Vagina (tissue), 2 donors: ENCODE data around the gene C10orf105.

Source experiments
- POLR2AphosphoS5 ChIP-seq, 2 donors: sonication (generic); formaldehyde crosslinking; IDR thresholded peaks; one replicate each; pipeline ENCODE4 v1.9.0; 2017; ENCODE audit warnings: antibody characterized with exemption in 2 of 2, mild to moderate bottlenecking in 2 of 2, low read depth in 1 of 2; ENCODE audit not compliant: insufficient read depth in 1 of 2
- TF ChIP-seq, protein P1 (sequence below), 3 experiments: fragments of 450-650 bp in 2 of 3; fragments of 200-600 bp in 1 of 3; sonication (generic) in 1 of 3; IDR thresholded peaks; one replicate each; pipeline ENCODE4 v1.5.1; 2017 to 2019; ENCODE audit warnings: antibody characterized with exemption in 3 of 3, mild to moderate bottlenecking in 2 of 3, moderate library complexity in 2 of 3

DNA sequence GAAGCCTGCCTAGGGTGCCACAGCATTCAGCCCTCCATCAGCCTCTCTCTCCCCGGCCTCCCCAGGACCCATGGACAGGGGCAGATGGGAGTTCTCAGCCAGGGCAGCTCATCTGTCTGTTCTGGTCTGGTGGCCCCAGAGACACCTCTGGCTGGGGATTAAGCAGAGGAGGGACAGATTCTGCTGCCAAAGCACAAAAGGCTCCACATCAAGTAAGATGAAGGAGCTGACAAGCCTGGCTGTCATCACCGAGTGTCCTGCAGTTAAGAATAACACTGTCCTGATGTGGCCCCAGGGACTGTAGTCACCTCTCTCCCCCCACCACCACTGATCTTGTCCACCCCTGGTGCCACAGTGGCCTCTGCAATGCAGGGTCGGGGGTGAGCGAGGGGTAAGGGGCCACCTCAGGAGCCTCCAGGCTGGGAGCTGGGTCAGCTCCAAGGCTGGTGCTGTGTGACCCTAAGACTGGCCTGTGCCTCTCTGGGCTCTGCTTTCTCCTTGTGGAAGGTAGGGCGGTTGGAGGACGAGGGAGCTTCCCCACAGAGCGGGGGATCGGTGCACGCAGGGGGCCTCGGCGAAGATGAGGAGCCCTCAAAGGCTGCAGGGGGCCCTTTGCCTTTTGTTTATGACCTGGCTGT, 18.7 kb downstream of the C10orf105 start:
- TF ChIP-seq, protein P1, sequence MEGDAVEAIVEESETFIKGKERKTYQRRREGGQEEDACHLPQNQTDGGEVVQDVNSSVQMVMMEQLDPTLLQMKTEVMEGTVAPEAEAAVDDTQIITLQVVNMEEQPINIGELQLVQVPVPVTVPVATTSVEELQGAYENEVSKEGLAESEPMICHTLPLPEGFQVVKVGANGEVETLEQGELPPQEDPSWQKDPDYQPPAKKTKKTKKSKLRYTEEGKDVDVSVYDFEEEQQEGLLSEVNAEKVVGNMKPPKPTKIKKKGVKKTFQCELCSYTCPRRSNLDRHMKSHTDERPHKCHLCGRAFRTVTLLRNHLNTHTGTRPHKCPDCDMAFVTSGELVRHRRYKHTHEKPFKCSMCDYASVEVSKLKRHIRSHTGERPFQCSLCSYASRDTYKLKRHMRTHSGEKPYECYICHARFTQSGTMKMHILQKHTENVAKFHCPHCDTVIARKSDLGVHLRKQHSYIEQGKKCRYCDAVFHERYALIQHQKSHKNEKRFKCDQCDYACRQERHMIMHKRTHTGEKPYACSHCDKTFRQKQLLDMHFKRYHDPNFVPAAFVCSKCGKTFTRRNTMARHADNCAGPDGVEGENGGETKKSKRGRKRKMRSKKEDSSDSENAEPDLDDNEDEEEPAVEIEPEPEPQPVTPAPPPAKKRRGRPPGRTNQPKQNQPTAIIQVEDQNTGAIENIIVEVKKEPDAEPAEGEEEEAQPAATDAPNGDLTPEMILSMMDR (IDR thresholded peaks at IDR 0.05) = no peak
- no peak for TF ChIP-seq POLR2AphosphoS5 (IDR thresholded peaks at IDR 0.05; ENCODE audit: insufficient read depth in 1 of 2, low read depth in 1 of 2)
